Mesendoderm (in vitro differentiated cells): ENCODE data around the gene RAB3D.

Experiments
- DNase-seq: peaks from one replicate; pipeline ENCODE4 v3.0.0; 2013
- H2AK5ac ChIP-seq: 2 replicates; pipeline ENCODE4 v1.6.1; 2013; ENCODE audit warnings: low read length, inconsistent platforms
- H2BK120ac ChIP-seq: 2 replicates; pipeline ENCODE4 v1.6.1; 2013; ENCODE audit warnings: low read depth, mild to moderate bottlenecking, low read length, moderate library complexity, mixed read lengths
- H2BK15ac ChIP-seq: replicated peaks from 2 replicates; pipeline ENCODE4 v1.6.1; 2013; ENCODE audit warnings: low read depth, mild to moderate bottlenecking, moderate library complexity
- H2BK5ac ChIP-seq: 2 replicates; pipeline ENCODE4 v1.6.1; 2013; ENCODE audit warnings: low read length, inconsistent platforms
- H3K18ac ChIP-seq: 2 replicates; pipeline ENCODE4 v1.6.1; 2013; ENCODE audit warnings: mild to moderate bottlenecking, low read length, mixed read lengths
- H3K23ac ChIP-seq: one replicate; pipeline ENCODE4 v1.6.1; 2013; ENCODE audit warnings: low read length
- H3K27ac ChIP-seq: 2 replicates; pipeline ENCODE4 v1.5.1; 2013; ENCODE audit warnings: low read depth, mild to moderate bottlenecking, inconsistent platforms, low read length, moderate library complexity
- H3K27me3 ChIP-seq: 2 replicates; pipeline ENCODE4 v1.6.1; 2013; ENCODE audit warnings: low read length, control low read depth, mild to moderate bottlenecking, inconsistent platforms; ENCODE audit not compliant: insufficient read depth, poor library complexity
- H3K36me3 ChIP-seq: 2 replicates; pipeline ENCODE4 v1.6.1; 2013; ENCODE audit warnings: low read length, inconsistent platforms; ENCODE audit not compliant: control insufficient read depth, insufficient read depth
- H3K4ac ChIP-seq: one replicate; pipeline ENCODE4 v1.6.1; 2013; ENCODE audit warnings: low read depth, mild to moderate bottlenecking, low read length, moderate library complexity
- H3K4me1 ChIP-seq: 2 replicates; pipeline ENCODE4 v1.6.1; 2013; ENCODE audit warnings: low read depth, low read length, inconsistent platforms; ENCODE audit not compliant: control insufficient read depth
- H3K4me2 ChIP-seq: 2 replicates; pipeline ENCODE4 v1.6.1; 2013; ENCODE audit warnings: low read length
- H3K4me3 ChIP-seq: 2 replicates; pipeline ENCODE4 v1.5.1; 2013; ENCODE audit warnings: mild to moderate bottlenecking, low read length
- H3K56ac ChIP-seq: one replicate; pipeline ENCODE4 v1.6.1; 2013; ENCODE audit warnings: low read length
- H3K79me1 ChIP-seq: 2 replicates; pipeline ENCODE4 v1.6.1; 2013; ENCODE audit warnings: low read length, inconsistent platforms
- H3K79me2 ChIP-seq: 2 replicates; pipeline ENCODE4 v1.6.1; 2013; ENCODE audit warnings: mild to moderate bottlenecking, low read length; ENCODE audit not compliant: control insufficient read depth, insufficient read depth
- H3K9ac ChIP-seq: 2 replicates; pipeline ENCODE4 v1.6.1; 2013; ENCODE audit warnings: low read length, inconsistent platforms
- H4K5ac ChIP-seq: one replicate; pipeline ENCODE4 v1.6.1; 2013; ENCODE audit warnings: low read length
- H4K8ac ChIP-seq: one replicate; pipeline ENCODE4 v1.6.1; 2013; ENCODE audit warnings: low read depth, mild to moderate bottlenecking, control low read depth, low read length, moderate library complexity
- WGBS: extraction: QIAGEN DNeasy Blood & Tissue Kit; methylation state at CpG from one replicate; pipeline ENCODE4 v1.1.7; 2013; ENCODE audit warnings: low lambda C conversion rate, missing lambda C conversion rate; ENCODE audit not compliant: insufficient coverage; ENCODE audit errors: extremely low coverage; 5-methylcytosine and 5-hydroxymethylcytosine counted together

The RAB3D gene

DNA sequence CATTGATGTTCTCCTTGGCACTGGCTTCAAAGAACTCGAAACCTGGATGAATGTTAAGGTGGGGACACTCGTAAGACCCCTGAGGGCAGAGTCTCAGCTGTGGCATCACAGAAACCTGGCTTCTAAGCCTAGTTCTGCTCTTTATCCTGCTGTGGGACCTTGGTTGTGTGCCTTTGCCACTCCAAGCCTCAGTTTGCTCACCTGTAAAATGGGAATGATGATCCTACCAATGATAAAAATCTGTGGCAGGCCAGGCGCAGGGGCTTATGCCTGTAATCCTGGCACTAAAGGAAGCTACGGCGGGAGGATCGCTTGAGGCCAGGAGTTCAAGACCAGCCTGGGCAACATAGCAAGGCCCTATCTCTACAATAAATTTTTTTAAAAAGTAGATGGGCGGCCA, 13.9 kb downstream of the RAB3D start:
- WGBS, result no CpG with 5 or more reads among the region's 7 CpGs
- Histone ChIP-seq H2BK120ac (no peak overlapping the region), H2AK5ac (no peak overlapping the region), H3K18ac (no peak overlapping the region), H3K23ac (no peak overlapping the region), H3K27ac (no peak overlapping the region), H3K4ac (no peak overlapping the region), H3K56ac (no peak overlapping the region), H3K36me3 (no peaks in the 10 kb centered on the region), H2BK15ac (no peak overlapping the region), H2BK5ac (no peak overlapping the region), H3K79me2 (no peaks in the 10 kb centered on the region), H3K4me3 (no peak overlapping the region), H3K27me3 (no peaks in the 10 kb centered on the region), H4K5ac (no peak overlapping the region), H3K4me2 (no peak overlapping the region), H4K8ac (no peak overlapping the region), H3K79me1 (no peaks in the 10 kb centered on the region), H3K4me1 (no peaks in the 10 kb centered on the region), H3K9ac (no peak overlapping the region)
- DNase-seq, result no peak

DNA sequence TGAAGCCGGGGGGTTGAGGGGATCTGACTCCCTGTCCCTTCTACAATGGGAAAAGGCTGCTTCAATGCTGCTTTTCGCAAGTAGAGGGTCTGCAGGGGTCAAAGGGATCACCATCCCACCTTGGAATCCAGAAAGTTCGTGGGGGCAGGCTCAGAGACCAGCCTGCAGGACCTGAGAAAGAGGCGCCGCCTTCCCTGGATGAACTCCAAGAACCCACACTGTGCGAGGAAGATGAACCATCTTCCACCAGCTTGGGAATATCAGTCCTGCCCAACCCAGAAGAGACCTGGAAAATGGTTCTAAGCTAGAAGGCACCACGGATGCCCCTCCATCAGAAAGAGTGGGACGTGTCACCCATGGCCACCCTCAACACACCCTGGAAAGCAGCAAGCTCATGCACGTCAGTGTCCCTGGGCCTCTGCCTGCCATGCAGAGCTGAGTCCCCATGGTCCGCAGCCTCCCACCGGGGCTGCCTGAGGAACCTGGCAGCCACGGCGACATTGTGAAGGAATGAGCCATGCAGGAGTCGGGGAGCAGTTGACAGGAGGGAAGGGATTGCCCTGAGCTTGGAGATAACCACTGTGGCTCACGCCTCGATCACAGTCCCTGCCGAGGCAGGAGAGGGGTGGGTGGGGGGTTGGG, 14.6 kb downstream of the RAB3D start:
- no peaks in the 10 kb centered on the region for H3K4me1 ChIP-seq
- no peaks in the 10 kb centered on the region for H3K79me2 ChIP-seq
- no peak overlapping the region for H3K4ac ChIP-seq
- H3K18ac ChIP-seq, result no peak overlapping the region
- WGBS, result no CpG with 5 or more reads among the region's 17 CpGs
- H4K8ac ChIP-seq, result no peak overlapping the region
- no peak overlapping the region for H3K4me3 ChIP-seq
- H4K5ac ChIP-seq, result no peak overlapping the region
- H3K56ac ChIP-seq, result no peak overlapping the region
- no peaks in the 10 kb centered on the region for H3K36me3 ChIP-seq
- H2BK120ac ChIP-seq, result no peak overlapping the region
- no peak overlapping the region for H3K23ac ChIP-seq
- no peaks in the 10 kb centered on the region for H3K79me1 ChIP-seq
- no peak overlapping the region for H3K4me2 ChIP-seq
- no peak overlapping the region for H2BK15ac ChIP-seq
- no peak overlapping the region for H3K27ac ChIP-seq
- H2BK5ac ChIP-seq, result no peak overlapping the region
- H3K9ac ChIP-seq, result no peak overlapping the region
- no peak overlapping the region for H2AK5ac ChIP-seq
- DNase-seq, result no peak
- H3K27me3 ChIP-seq, result no peaks in the 10 kb centered on the region

DNA sequence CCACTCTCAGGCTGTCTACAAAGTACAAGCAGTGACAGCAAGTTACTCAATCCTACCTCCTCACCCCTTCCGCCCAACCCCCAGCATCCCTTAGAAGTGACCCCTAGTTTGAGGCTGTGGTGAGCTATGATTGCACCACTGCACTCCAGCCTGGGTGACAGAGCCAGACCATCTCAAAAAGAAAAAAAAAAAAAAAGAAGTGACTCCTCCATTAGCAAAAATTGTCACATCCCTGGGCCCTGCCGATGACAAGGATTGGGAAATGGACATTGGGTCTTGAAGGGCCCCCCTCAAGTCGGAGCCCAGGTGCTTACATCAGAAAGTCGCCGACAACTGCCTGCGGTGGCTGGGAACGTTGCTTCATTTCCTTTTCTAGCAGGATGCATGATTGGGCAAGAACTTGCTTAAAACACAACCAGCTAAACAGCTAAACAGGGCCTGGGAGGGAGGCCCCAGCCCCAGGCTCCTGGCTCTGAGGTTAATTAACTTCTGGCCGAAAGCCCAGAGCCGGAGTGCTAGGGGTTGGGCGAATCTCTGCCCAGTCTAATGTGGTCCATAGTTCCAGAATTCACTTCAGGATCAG, 15.3 kb downstream of the RAB3D start:
- Histone ChIP-seq H3K4ac (no peak overlapping the region), H3K56ac (no peak overlapping the region), H3K18ac (no peak overlapping the region), H3K36me3 (no peaks in the 10 kb centered on the region), H2BK5ac (no peak overlapping the region), H3K27ac (no peak overlapping the region), H3K4me2 (no peak overlapping the region), H4K5ac (no peak overlapping the region), H3K9ac (no peak overlapping the region), H3K27me3 (no peaks in the 10 kb centered on the region), H3K79me1 (no peaks in the 10 kb centered on the region), H3K23ac (no peak overlapping the region), H2AK5ac (no peak overlapping the region), H3K4me3 (no peak overlapping the region), H2BK15ac (no peak overlapping the region), H3K79me2 (no peaks in the 10 kb centered on the region), H4K8ac (no peak overlapping the region), H2BK120ac (no peak overlapping the region), H3K4me1 (no peaks in the 10 kb centered on the region)
- WGBS, result no CpG with 5 or more reads among the region's 10 CpGs
- DNase-seq, result no peak

DNA sequence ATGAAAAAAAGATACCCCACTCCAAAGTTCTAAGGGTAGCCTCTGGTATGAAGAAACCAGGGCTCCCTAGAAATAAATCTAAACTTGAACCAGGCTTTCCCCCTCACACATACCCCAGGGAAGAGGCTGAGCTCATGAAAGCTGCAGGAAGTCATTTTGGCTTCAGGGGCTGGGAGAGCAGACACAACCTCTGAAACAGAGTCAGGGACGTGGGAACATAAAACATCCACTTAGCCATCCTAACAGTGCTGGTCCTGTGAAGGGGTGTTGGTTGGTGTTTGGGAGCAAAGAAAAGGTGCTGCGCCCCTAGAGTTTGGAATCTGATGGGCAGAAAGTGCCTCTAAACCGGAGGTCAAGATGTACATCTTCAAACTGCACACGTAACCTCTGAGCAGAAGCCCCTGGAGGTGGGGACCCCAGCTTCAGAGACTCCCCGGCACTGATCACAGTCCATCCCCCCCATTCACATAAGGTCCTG, 15.8 kb downstream of the RAB3D start:
- Histone ChIP-seq H3K56ac (no peak overlapping the region), H3K4ac (no peak overlapping the region), H3K4me1 (no peaks in the 10 kb centered on the region), H3K18ac (no peak overlapping the region), H4K8ac (no peak overlapping the region), H3K4me3 (no peak overlapping the region), H2BK15ac (no peak overlapping the region), H3K36me3 (no peaks in the 10 kb centered on the region), H3K27me3 (no peaks in the 10 kb centered on the region), H3K79me2 (no peaks in the 10 kb centered on the region), H4K5ac (no peak overlapping the region), H3K27ac (no peak overlapping the region), H2BK5ac (no peak overlapping the region), H3K4me2 (no peak overlapping the region), H3K23ac (no peak overlapping the region), H2AK5ac (no peak overlapping the region), H2BK120ac (no peak overlapping the region), H3K79me1 (no peaks in the 10 kb centered on the region), H3K9ac (no peak overlapping the region)
- DNase-seq, result no peak
- no CpG with 5 or more reads among the region's 5 CpGs for WGBS

DNA sequence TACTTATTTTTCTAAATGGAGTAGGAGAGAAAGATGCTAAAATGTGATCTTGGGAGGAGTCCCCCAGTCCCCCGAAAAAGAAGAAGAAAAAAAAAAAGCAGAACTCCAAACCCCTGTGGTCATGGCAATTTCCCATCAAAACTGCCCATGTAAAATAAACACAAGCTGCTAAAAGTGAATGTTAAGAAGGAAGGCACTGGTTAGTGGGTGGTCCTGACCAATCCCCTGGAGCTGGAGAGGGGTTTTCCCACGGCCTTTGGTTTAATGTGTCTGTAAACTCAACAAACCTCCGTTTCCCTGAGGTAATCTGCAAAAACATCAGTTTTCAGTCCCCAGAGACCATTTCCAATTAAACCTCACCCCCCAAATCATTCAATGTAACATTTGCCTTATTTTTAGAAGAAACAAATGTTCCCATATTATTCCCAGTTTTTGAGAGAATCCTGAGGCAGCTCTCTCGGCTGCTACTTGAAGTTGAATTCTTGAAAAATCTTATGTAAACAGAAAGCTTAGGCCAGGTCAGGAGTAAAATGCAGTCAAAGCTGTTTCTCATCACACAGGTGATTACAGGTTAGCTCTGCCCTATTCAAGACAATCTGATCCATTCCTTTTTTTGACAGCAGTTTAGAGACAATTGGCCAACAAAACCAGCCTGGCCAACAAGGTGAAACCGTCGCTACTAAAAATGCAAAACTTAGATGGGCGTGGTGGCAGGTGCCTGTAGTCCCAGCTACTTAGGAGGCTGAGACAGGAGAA, 17.0 kb downstream of the RAB3D start:
- H3K79me1 ChIP-seq, result no peaks in the 10 kb centered on the region
- H2BK5ac ChIP-seq, result no peak overlapping the region
- no peak for DNase-seq
- H2BK120ac ChIP-seq, result no peak overlapping the region
- H3K4me3 ChIP-seq, result no peak overlapping the region
- no peaks in the 10 kb centered on the region for H3K79me2 ChIP-seq
- H3K4me2 ChIP-seq, result no peak overlapping the region
- H3K4ac ChIP-seq, result no peak overlapping the region
- H3K18ac ChIP-seq, result no peak overlapping the region
- H3K27ac ChIP-seq, result no peak overlapping the region
- H3K27me3 ChIP-seq, result no peaks in the 10 kb centered on the region
- no peak overlapping the region for H2BK15ac ChIP-seq
- H3K36me3 ChIP-seq, result no peaks in the 10 kb centered on the region
- no peak overlapping the region for H4K5ac ChIP-seq
- no peaks in the 10 kb centered on the region for H3K4me1 ChIP-seq
- no peak overlapping the region for H2AK5ac ChIP-seq
- no CpG with 5 or more reads among the region's 7 CpGs for WGBS
- no peak overlapping the region for H3K56ac ChIP-seq
- H3K9ac ChIP-seq, result no peak overlapping the region
- no peak overlapping the region for H4K8ac ChIP-seq
- H3K23ac ChIP-seq, result no peak overlapping the region
